Measurements from ENCODE around the gene CLSTN1.
"Not testable (repeated sequence)": the region's sequence is repeated elsewhere in the genome, so short reads cannot be mapped to it uniquely, and the experiment has no call there.

The CLSTN1 gene

DNA sequence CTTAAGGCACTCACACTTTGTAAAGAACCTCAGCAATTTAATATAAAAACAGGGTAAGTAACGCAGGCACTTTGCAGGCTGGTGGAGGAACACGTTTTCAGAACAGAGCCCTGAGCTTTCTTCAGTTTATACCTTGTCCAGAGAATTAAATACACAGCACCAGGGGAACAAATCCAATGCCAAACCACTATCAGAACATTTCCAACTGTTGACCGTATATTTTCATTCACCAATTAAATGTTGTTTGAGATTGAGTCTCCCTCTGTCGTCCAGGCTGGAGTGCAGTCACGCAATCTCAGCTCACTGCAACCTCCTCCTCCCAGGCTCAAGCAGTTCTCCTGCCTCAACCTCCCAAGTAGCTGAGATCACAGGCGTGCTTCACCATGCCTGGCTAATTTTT lies 29.7 kb downstream of the CLSTN1 start:
- H4K20me1 ChIP-seq (ENCODE audit: low read depth, low read length): no peaks in the 10 kb centered on the region; the same call in 1 of the 2 replicates

DNA sequence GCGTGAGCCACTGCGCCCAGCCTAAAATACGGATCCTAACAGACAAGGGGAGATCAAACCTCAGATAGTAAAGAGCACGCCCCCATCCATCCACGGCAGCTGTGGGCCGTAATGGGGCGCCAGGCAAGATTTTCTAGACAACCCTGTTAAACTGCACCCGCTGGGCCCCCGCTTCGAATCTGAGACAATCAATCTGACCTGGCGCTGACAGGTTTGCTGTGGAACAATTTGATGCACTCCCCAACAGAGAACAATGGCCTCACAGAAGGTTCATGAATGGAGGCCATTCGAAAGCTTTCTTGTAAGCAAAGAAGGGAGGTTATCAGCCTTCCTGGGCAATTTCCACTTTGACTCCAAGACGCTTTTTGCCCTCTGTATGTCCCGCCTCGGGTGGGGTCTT lies 30.5 kb downstream of the CLSTN1 start:
- Histone ChIP-seq H3K4me2 (ENCODE audit: low read depth, low read length, poor library complexity, severe bottlenecking) (peak overlapping the region; percentile 41), H3K4me3 (ENCODE audit: insufficient read depth, low read length, poor library complexity, severe bottlenecking) (no peak overlapping the region), H3K36me3 (ENCODE audit: low read length) (0 out of 2 replicates have a peak, but pooled peaks cover 6% of the 10 kb centered on the region), H3K9ac (ENCODE audit: low read length) (peak overlapping the region; percentile 5; the same call in 1 of the 2 replicates), H3K79me2 (ENCODE audit: insufficient read depth, low read length) (peaks cover 100% of the 10 kb centered on the region), H2AFZ (ENCODE audit: low read depth, low read length, severe bottlenecking) (no peak overlapping the region), H4K20me1 (ENCODE audit: low read depth, low read length) (no peaks in the 10 kb centered on the region; the same call in 1 of the 2 replicates), H3F3A (ENCODE audit: insufficient read depth) (peaks cover 39% of the 10 kb centered on the region), H3K27ac (ENCODE audit: low read depth, low read length) (peak overlapping the region; percentile 88), H3K9me2 (replicated peaks; ENCODE audit: insufficient read depth, low read length) (no peaks in the 10 kb centered on the region), H3K27me3 (ENCODE audit: low read length) (no peaks in the 10 kb centered on the region), H3K9me3 (ENCODE audit: insufficient read depth, low read length) (no peaks in the 10 kb centered on the region)
- TF ChIP-seq, protein P1, sequence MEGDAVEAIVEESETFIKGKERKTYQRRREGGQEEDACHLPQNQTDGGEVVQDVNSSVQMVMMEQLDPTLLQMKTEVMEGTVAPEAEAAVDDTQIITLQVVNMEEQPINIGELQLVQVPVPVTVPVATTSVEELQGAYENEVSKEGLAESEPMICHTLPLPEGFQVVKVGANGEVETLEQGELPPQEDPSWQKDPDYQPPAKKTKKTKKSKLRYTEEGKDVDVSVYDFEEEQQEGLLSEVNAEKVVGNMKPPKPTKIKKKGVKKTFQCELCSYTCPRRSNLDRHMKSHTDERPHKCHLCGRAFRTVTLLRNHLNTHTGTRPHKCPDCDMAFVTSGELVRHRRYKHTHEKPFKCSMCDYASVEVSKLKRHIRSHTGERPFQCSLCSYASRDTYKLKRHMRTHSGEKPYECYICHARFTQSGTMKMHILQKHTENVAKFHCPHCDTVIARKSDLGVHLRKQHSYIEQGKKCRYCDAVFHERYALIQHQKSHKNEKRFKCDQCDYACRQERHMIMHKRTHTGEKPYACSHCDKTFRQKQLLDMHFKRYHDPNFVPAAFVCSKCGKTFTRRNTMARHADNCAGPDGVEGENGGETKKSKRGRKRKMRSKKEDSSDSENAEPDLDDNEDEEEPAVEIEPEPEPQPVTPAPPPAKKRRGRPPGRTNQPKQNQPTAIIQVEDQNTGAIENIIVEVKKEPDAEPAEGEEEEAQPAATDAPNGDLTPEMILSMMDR (IDR thresholded peaks at IDR 0.05; ENCODE audit: insufficient read depth, low read length, poor library complexity, severe bottlenecking): no peak
- no peak for TF ChIP-seq EZH2phosphoT487 (conservative IDR thresholded peaks at IDR 0.05; ENCODE audit: low read length)

More for the DNA sequence above, 29.7 kb downstream of the CLSTN1 start:
- H3K4me2 ChIP-seq (ENCODE audit: low read depth, low read length, poor library complexity, severe bottlenecking): peak overlapping the region; percentile 41
- no peaks in the 10 kb centered on the region for H3K9me3 ChIP-seq (ENCODE audit: insufficient read depth, low read length)
- peaks cover 100% of the 10 kb centered on the region for H3K79me2 ChIP-seq (ENCODE audit: insufficient read depth, low read length)
- no peaks in the 10 kb centered on the region for H3K9me2 ChIP-seq (replicated peaks; ENCODE audit: insufficient read depth, low read length)
- peak overlapping the region; percentile 88 for H3K27ac ChIP-seq (ENCODE audit: low read depth, low read length)
- no peak overlapping the region for H3K4me3 ChIP-seq (ENCODE audit: insufficient read depth, low read length, poor library complexity, severe bottlenecking)
- H3F3A ChIP-seq (ENCODE audit: insufficient read depth): peaks cover 39% of the 10 kb centered on the region
- 0 out of 2 replicates have a peak, but pooled peaks cover 6% of the 10 kb centered on the region for H3K36me3 ChIP-seq (ENCODE audit: low read length)
- no peaks in the 10 kb centered on the region for H3K27me3 ChIP-seq (ENCODE audit: low read length)
- H2AFZ ChIP-seq (ENCODE audit: low read depth, low read length, severe bottlenecking): no peak overlapping the region
- peak overlapping the region; percentile 5; the same call in 1 of the 2 replicates for H3K9ac ChIP-seq (ENCODE audit: low read length)
- TF ChIP-seq, protein P1 (IDR thresholded peaks at IDR 0.05; ENCODE audit: insufficient read depth, low read length, poor library complexity, severe bottlenecking): no peak
- TF ChIP-seq EZH2phosphoT487 (conservative IDR thresholded peaks at IDR 0.05; ENCODE audit: low read length): no peak

DNA sequence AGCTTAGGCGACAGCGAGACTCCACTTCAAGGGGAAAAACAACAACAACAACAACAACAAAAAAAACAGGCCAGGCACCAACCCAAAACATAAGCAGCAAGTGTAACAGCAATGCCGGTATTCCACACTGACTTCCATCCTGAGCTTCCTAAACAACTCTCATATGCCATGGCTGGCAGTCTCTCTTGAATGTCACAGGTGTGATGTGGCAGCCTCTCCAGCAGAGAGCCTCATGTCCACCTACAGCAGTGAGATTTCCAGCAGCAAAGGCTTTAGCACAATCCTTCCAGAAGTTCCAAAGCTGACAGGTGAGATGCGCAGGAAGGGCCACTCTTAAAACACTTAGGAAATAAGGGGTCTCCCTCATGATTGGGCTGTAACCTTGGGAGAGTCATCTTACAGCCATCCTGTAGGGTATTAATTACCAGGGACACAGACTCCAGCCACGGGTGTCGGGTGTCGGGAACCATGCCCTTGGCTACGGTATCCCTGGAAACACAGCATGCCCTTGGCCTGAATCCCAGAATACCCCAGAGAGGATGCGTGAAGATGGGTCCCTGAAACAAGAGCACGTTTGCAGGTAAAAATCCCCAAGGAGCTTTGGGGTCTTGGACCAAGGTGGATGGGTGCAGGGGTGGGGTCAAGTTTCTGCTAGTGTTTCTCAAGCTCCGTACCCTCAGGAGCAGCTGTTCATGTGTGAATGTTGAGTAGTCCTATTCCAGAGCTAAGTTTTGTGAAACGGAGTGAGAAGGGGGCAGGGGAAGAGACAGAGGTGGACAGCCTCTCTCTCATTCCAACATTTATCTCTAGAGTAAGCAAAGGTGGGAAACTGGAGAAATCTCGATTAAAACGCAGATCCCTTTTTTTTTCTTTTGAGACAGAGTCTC lies 31.4 kb downstream of the CLSTN1 start:
- H3K79me2 ChIP-seq (ENCODE audit: insufficient read depth, low read length): peaks cover 96% of the 10 kb centered on the region
- no peak for TF ChIP-seq EZH2phosphoT487 (conservative IDR thresholded peaks at IDR 0.05; ENCODE audit: low read length)
- TF ChIP-seq, protein P1 (IDR thresholded peaks at IDR 0.05; ENCODE audit: insufficient read depth, low read length, poor library complexity, severe bottlenecking): no peak
- H3K36me3 ChIP-seq (ENCODE audit: low read length): 0 out of 2 replicates have a peak, but pooled peaks cover 6% of the 10 kb centered on the region
- no peak overlapping the region for H3K9ac ChIP-seq (ENCODE audit: low read length)
- no peak overlapping the region for H2AFZ ChIP-seq (ENCODE audit: low read depth, low read length, severe bottlenecking)
- no peaks in the 10 kb centered on the region for H3K27me3 ChIP-seq (ENCODE audit: low read length)
- H3K9me3 ChIP-seq (ENCODE audit: insufficient read depth, low read length): no peaks in the 10 kb centered on the region
- no peak overlapping the region for H3K4me3 ChIP-seq (ENCODE audit: insufficient read depth, low read length, poor library complexity, severe bottlenecking)
- no peaks in the 10 kb centered on the region for H3K9me2 ChIP-seq (replicated peaks; ENCODE audit: insufficient read depth, low read length)
- H3K4me2 ChIP-seq (ENCODE audit: low read depth, low read length, poor library complexity, severe bottlenecking): no peak overlapping the region
- H3K27ac ChIP-seq (ENCODE audit: low read depth, low read length): no peak overlapping the region
- H3F3A ChIP-seq (ENCODE audit: insufficient read depth): peaks cover 43% of the 10 kb centered on the region
- no peaks in the 10 kb centered on the region for H4K20me1 ChIP-seq (ENCODE audit: low read depth, low read length)

DNA sequence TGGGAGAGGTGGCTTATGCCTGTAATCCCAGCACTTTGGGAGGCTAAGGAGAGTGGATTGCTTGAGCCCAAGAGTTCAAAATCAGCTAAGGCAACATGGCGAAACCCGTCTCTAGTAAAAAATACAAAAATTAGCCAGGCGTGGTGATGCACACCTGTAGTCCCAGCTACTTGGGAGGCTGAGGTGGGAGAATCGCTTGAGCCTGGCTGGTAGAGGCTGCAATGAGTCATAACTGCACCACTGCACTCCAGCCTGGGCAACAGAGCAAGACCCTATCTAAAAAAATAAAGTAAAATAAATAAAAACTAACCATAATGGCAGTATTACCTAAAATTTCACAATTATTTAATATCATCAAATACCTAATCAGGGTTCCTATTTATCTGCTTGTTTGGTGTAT lies 34.1 kb downstream of the CLSTN1 start:
- H3K9me2 ChIP-seq (replicated peaks; ENCODE audit: insufficient read depth, low read length); H2AFZ ChIP-seq (ENCODE audit: low read depth, low read length, severe bottlenecking); H3K27me3 ChIP-seq (ENCODE audit: low read length); H3K4me3 ChIP-seq (ENCODE audit: insufficient read depth, low read length, poor library complexity, severe bottlenecking); H3K9ac ChIP-seq (ENCODE audit: low read length); H3K9me3 ChIP-seq (ENCODE audit: insufficient read depth, low read length); H4K20me1 ChIP-seq (ENCODE audit: low read depth, low read length); H3K4me2 ChIP-seq (ENCODE audit: low read depth, low read length, poor library complexity, severe bottlenecking); H3K36me3 ChIP-seq (ENCODE audit: low read length): not testable (repeated sequence)
- Histone ChIP-seq H3K79me2 (ENCODE audit: insufficient read depth, low read length) (peaks cover 94% of the 10 kb centered on the region), H3K27ac (ENCODE audit: low read depth, low read length) (peak overlapping the region; percentile 99), H3F3A (ENCODE audit: insufficient read depth) (peaks cover 57% of the 10 kb centered on the region)
